Karpas-422 (cell line): ENCODE measurements around the gene NDUFS8. TPM values are rescaled to one million over a fixed set of nuclear protein-coding genes. Genes with fewer than 3 reads are reported as not detected.

Experiments used
- DNase-seq: peaks from one replicate; pipeline ENCODE4 v3.0.0-alpha.2; 2015
- H2AFZ ChIP-seq: fragments of 200-600 bp; sonication (generic); 2 replicates; pipeline ENCODE4 v1.6.1; 2014; ENCODE audit warnings: antibody characterized with exemption, low read length, mixed read lengths
- H3K27ac ChIP-seq: fragments of 200-600 bp; sonication (generic); 2 replicates; pipeline ENCODE4 v1.5.1; 2014; ENCODE audit warnings: mild to moderate bottlenecking, low read length, moderate library complexity
- H3K27me3 ChIP-seq: fragments of 200-600 bp; sonication (generic); 2 replicates; pipeline ENCODE4 v1.6.1; 2014; ENCODE audit warnings: low read length, mixed read lengths
- H3K36me3 ChIP-seq: fragments of 200-600 bp; sonication (generic); 2 replicates; pipeline ENCODE4 v1.6.1; 2014; ENCODE audit warnings: low read length, mixed read lengths; ENCODE audit not compliant: insufficient read depth
- H3K4me1 ChIP-seq: fragments of 200-600 bp; sonication (generic); 2 replicates; pipeline ENCODE4 v1.6.1; 2014; ENCODE audit warnings: mild to moderate bottlenecking, low read length, mixed read lengths
- H3K4me2 ChIP-seq: fragments of 200-600 bp; sonication (generic); 2 replicates; pipeline ENCODE4 v1.6.1; 2014; ENCODE audit warnings: low read length, low read depth, mild to moderate bottlenecking; ENCODE audit not compliant: poor library complexity, severe bottlenecking
- H3K4me3 ChIP-seq: fragments of 200-600 bp; sonication (generic); 2 replicates; pipeline ENCODE4 v1.5.1; 2014; ENCODE audit warnings: mild to moderate bottlenecking, antibody characterized with exemption, low read length, mixed read lengths
- H3K79me2 ChIP-seq: fragments of 200-600 bp; sonication (generic); 2 replicates; pipeline ENCODE4 v1.6.1; 2014; ENCODE audit warnings: mild to moderate bottlenecking, low read length, mixed read lengths
- H3K9ac ChIP-seq: fragments of 200-600 bp; sonication (generic); 2 replicates; pipeline ENCODE4 v1.6.0; 2014; ENCODE audit warnings: low read length
- H3K9me2 ChIP-seq: fragments of 200-600 bp; sonication (generic), shearing (Covaris generic); replicated peaks from 2 replicates; pipeline ENCODE4 v1.6.0; 2014; ENCODE audit warnings: mild to moderate bottlenecking, low read length, moderate library complexity; ENCODE audit not compliant: insufficient read depth
- H3K9me3 ChIP-seq: fragments of 300-700, 200-600 bp; sonication (generic); 2 replicates; pipeline ENCODE4 v1.6.1; 2014; ENCODE audit warnings: low read length, mixed read lengths
- H4K20me1 ChIP-seq: fragments of 200-600 bp; sonication (generic); 2 replicates; pipeline ENCODE4 v1.6.1; 2014; ENCODE audit warnings: mild to moderate bottlenecking, antibody characterized with exemption, low read length, low read depth; ENCODE audit not compliant: insufficient read depth
- small RNA-seq: library from RNA; depleted of rRNA; stranded (forward); fragments of <200 nt; gene quantifications from one replicate; pipeline ENCODE3, GENCODE V24; 2014
- total RNA-seq: library from RNA; depleted of rRNA; stranded (reverse); fragments of >200 nt; shearing (Covaris generic); gene quantifications from 2 replicates; pipeline ENCODE4 v1.2.3, GENCODE V29; 2014; ENCODE audit warnings: low replicate concordance; rRNA removed

The NDUFS8 gene
- total RNA-seq, 1 experiment from 2014 or later, result 159 TPM

GRCh38 chr11:68082481-68082880 is 52.0 kb downstream of the NDUFS8 start:
- H3K27ac ChIP-seq, result no peak overlapping the region
- no peak overlapping the region for H3K9ac ChIP-seq
- no peak overlapping the region for H3K4me3 ChIP-seq
- no peaks in the 10 kb centered on the region for H3K27me3 ChIP-seq
- H2AFZ ChIP-seq, result no peak overlapping the region
- H3K36me3 ChIP-seq, result peaks cover 15% of the 10 kb centered on the region
- peaks cover 77% of the 10 kb centered on the region for H3K79me2 ChIP-seq
- no peak for DNase-seq
- H4K20me1 ChIP-seq, result 0 out of 2 replicates have a peak, but pooled peaks cover 4% of the 10 kb centered on the region
- peaks cover 12% of the 10 kb centered on the region for H3K4me1 ChIP-seq
- no peaks in the 10 kb centered on the region for H3K9me3 ChIP-seq
- H3K4me2 ChIP-seq, result no peak overlapping the region
- no peaks in the 10 kb centered on the region for H3K9me2 ChIP-seq

DNA sequence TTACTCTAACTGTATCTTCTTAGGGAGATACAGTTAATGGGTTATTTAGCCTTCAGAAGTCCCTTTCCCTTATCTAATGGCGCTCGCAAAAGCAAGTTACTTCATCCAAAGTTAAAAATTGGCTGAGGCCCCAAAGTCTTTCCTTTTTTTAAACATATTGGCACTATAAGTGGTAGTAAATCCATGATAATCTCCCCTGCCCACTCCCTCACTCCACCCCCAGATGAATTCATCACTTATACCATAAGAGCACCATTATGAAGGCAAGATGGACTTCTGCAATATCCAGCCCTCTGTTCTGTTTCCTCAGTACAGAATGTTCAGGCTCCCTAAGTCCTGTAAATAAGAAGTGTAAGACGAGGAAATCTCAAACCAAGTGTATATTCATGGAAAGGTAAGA is 53.0 kb downstream of the NDUFS8 start:
- H3K4me2 ChIP-seq, result no peak overlapping the region
- H3K4me1 ChIP-seq, result peaks cover 2% of the 10 kb centered on the region
- no peak overlapping the region for H3K27ac ChIP-seq
- H3K36me3 ChIP-seq, result peaks cover 15% of the 10 kb centered on the region
- H3K9ac ChIP-seq, result no peak overlapping the region
- no peak for DNase-seq
- peaks cover 78% of the 10 kb centered on the region for H3K79me2 ChIP-seq
- no peaks in the 10 kb centered on the region for H3K9me3 ChIP-seq
- H2AFZ ChIP-seq, result no peak overlapping the region
- no peaks in the 10 kb centered on the region for H3K9me2 ChIP-seq
- no peaks in the 10 kb centered on the region for H3K27me3 ChIP-seq
- H4K20me1 ChIP-seq, result 0 out of 2 replicates have a peak, but pooled peaks cover under 1% of the 10 kb centered on the region
- H3K4me3 ChIP-seq, result no peak overlapping the region

Small RNA genes lying within 50 kb of the gene (small RNA-seq; reads per million reads assigned to genes)
- not detected for gene MIR6753

Other genes with a start within 250 kb of the NDUFS8 start
- gene UNC93B1, start 26.6 kb upstream of the NDUFS8 start, total RNA-seq, result 71.1 and 112 TPM in 2 replicates
- gene ALDH3B1, start 20.4 kb upstream of the NDUFS8 start, total RNA-seq, result 0.40 TPM in 1 of 2 replicates, not detected in the other
- 47.7 and 82.3 TPM in 2 replicates for gene TCIRG1, start 8.3 kb downstream of the NDUFS8 start, total RNA-seq
- 35.8 and 51.3 TPM in 2 replicates for gene CHKA, start 90.7 kb downstream of the NDUFS8 start, total RNA-seq
- gene KMT5B, start 182.6 kb downstream of the NDUFS8 start, total RNA-seq, result 20.9 and 21.2 TPM in 2 replicates
- 25.4 and 37.4 TPM in 2 replicates for gene C11orf24, start 241.3 kb downstream of the NDUFS8 start, total RNA-seq